Endothelial cell of umbilical vein (primary cell): ENCODE results near the gene AGK.

Experiments
- CTCF ChIP-seq, 2 donors: IDR thresholded peaks; 1 replicate in 1 of 2; 2 replicates in 1 of 2; pipeline ENCODE4 v1.5.1; 2011; ENCODE audit warnings: low read length in 2 of 2, mild to moderate bottlenecking in 2 of 2, moderate library complexity in 2 of 2, control low read depth in 1 of 2, inconsistent platforms in 1 of 2, low read depth in 1 of 2; ENCODE audit not compliant: insufficient read depth in 1 of 2; ENCODE audit errors: extremely low read depth in 1 of 2
- EZH2 ChIP-seq: IDR thresholded peaks from 2 replicates; pipeline ENCODE4 v1.6.1; 2012; ENCODE audit warnings: borderline replicate concordance, low read depth, mild to moderate bottlenecking, moderate library complexity, low read length, inconsistent platforms; ENCODE audit not compliant: severe bottlenecking

DNA sequence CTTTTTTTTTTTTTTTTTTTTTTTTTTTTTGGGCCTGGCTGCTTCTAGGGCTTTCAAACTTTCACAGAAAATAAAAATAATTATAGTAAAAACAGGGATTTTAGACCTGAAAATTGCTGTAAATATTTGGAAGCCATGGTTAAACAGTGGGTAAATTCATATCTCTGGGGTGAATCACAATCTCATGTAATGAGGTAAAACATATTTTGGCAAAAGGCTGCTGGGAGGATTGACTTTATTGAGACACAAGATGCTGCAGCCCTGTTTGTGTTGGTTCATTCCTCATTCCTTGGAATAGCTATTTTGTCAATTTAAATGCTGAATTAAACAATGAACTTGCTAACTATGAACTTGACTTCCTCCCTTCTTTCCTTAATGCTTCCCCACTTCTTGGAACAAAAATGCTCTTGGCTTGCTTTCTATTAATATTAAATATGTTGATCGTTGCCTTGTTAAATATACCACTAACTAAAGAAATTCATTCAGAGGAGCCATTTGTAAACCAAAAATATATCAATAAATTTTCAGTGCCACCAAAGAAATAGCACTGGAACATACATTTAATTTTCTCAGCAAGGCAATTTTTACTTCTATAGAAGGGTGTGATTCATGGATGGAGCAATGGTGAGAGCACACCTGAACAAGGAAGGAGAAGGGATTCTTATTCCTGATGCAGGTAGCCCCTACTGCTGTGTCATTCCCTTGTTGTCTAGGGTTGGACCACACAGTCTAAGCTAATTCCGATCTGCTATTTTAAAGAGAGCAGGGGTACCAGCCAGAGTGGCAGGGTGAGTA lies 24.6 kb downstream of the AGK start:
- TF ChIP-seq CTCF (IDR thresholded peaks at IDR 0.05; ENCODE audit: extremely low read depth in 1 of 2, insufficient read depth in 1 of 2, low read depth in 1 of 2, low read length in 2 of 2) (no peak), EZH2 (no peak)
